ENCODE measurements around the gene PIK3C2G. TPM values are rescaled to one million over a fixed set of nuclear protein-coding genes. Genes with fewer than 3 reads are reported as not detected.

PIK3C2G gene
- total RNA-seq, 1 donor from 2014 or later = 26.0 TPM

GRCh38 chr12:18429366-18429765 is 168.0 kb downstream of the PIK3C2G start:
- H3K36me3 Mint-ChIP-seq (ENCODE audit: insufficient read depth) = peaks cover 5% of the 10 kb centered on the region
- no peak for DNase-seq (ENCODE audit: low spot score, unreplicated experiment)
- peaks cover 14% of the 10 kb centered on the region for H3K4me1 Mint-ChIP-seq (ENCODE audit: low read depth)
- no peaks in the 10 kb centered on the region for H3K9me3 Mint-ChIP-seq (ENCODE audit: low read depth)
- no peak overlapping the region for H3K27ac Mint-ChIP-seq
- TF ChIP-seq CTCF (IDR thresholded peaks at IDR 0.05; ENCODE audit: unreplicated experiment) = no peak
- no peaks in the 10 kb centered on the region for H3K27me3 Mint-ChIP-seq
- H3K4me3 Mint-ChIP-seq (ENCODE audit: low read depth) = no peak overlapping the region

DNA sequence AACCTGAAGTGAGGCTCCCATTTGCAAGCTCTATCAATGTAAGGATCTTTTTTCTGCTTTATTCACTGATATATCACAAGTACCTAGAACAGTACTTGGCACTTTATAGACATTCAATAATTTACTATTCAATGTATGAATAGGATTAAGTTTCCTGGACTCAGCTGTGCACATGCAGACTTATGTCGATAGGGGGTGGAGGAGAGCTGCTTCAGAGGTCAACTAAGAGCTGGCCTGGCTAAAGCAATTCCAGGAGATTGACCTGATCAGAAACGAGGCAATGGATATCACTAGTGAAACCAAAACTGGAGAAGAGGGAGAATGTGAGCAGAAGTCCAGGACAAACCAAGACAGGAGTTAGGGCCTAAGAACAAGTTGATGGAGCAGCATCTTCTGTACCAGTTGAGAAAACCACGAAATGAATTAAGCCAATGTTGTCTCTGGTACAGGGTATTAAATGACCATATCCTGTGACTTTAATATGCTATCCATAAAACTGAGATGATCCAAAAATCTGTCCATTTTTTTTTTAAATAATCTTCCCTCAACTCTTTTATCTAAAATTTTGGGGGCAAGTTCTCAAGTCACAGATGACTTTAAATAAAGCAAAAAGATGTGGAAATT is 169.2 kb downstream of the PIK3C2G start:
- no peaks in the 10 kb centered on the region for H3K27me3 Mint-ChIP-seq
- H3K9me3 Mint-ChIP-seq (ENCODE audit: low read depth) = no peaks in the 10 kb centered on the region
- no peak overlapping the region for H3K4me3 Mint-ChIP-seq (ENCODE audit: low read depth)
- peaks cover 14% of the 10 kb centered on the region for H3K4me1 Mint-ChIP-seq (ENCODE audit: low read depth)
- peak; percentile 98 for TF ChIP-seq CTCF (IDR thresholded peaks at IDR 0.05; ENCODE audit: unreplicated experiment)
- H3K27ac Mint-ChIP-seq = peak overlapping the region; percentile 12
- peaks cover 3% of the 10 kb centered on the region for H3K36me3 Mint-ChIP-seq (ENCODE audit: insufficient read depth)
- peak; percentile 60 for DNase-seq (ENCODE audit: low spot score, unreplicated experiment)

GRCh38 chr12:18431771-18432170 is 170.5 kb downstream of the PIK3C2G start:
- no peak for DNase-seq (ENCODE audit: low spot score, unreplicated experiment)
- no peaks in the 10 kb centered on the region for H3K27me3 Mint-ChIP-seq
- H3K36me3 Mint-ChIP-seq (ENCODE audit: insufficient read depth) = no peaks in the 10 kb centered on the region
- no peak overlapping the region for H3K27ac Mint-ChIP-seq
- TF ChIP-seq CTCF (IDR thresholded peaks at IDR 0.05; ENCODE audit: unreplicated experiment) = no peak
- H3K4me1 Mint-ChIP-seq (ENCODE audit: low read depth) = peaks cover 14% of the 10 kb centered on the region
- H3K9me3 Mint-ChIP-seq (ENCODE audit: low read depth) = no peaks in the 10 kb centered on the region
- no peak overlapping the region for H3K4me3 Mint-ChIP-seq (ENCODE audit: low read depth)

DNA sequence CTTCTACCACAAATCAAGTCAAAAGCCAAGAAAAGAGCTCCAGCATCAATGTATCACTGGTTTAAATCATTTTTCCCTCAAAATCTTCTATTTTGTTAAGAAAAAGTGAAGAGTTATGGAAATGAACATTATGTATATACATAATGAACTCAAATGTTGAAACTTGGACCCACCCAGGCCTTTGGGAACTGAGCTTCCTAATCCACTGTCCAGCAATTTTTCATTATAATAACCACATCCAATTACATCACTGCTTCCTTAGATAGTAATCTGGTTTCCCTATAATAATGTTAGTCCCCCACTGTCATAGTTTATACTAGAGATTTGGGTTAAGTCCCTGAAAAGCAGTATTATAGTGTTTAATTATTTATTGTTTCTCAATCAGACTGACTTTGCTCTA is 170.9 kb downstream of the PIK3C2G start:
- H3K4me1 Mint-ChIP-seq (ENCODE audit: low read depth) = peaks cover 15% of the 10 kb centered on the region
- no peaks in the 10 kb centered on the region for H3K36me3 Mint-ChIP-seq (ENCODE audit: insufficient read depth)
- TF ChIP-seq CTCF (IDR thresholded peaks at IDR 0.05; ENCODE audit: unreplicated experiment) = no peak
- H3K27me3 Mint-ChIP-seq = no peaks in the 10 kb centered on the region
- no peak for DNase-seq (ENCODE audit: low spot score, unreplicated experiment)
- H3K4me3 Mint-ChIP-seq (ENCODE audit: low read depth) = no peak overlapping the region
- H3K9me3 Mint-ChIP-seq (ENCODE audit: low read depth) = no peaks in the 10 kb centered on the region
- H3K27ac Mint-ChIP-seq = no peak overlapping the region

DNA sequence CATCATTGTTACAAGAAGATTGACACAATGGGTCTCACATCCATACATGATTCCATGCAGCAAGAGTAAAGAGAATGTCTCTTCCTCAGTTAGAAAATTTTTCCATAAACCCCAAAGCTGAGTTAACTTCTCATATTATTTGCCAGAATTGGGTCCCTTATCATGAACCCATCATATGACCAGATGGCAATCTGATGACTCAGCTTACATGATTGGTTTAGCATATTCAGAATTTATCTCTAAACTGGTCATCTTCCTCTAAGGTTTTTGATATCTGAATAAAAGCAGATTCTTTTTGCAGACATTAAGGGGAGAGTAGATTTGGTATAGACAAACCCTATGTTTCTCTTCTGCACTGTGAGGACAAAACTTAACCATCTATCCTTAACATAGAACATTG is 174.9 kb downstream of the PIK3C2G start:
- Mint-ChIP-seq H3K27me3 (no peaks in the 10 kb centered on the region), H3K27ac (no peak overlapping the region), H3K4me3 (ENCODE audit: low read depth) (no peak overlapping the region), H3K9me3 (ENCODE audit: low read depth) (no peaks in the 10 kb centered on the region), H3K36me3 (ENCODE audit: insufficient read depth) (no peaks in the 10 kb centered on the region), H3K4me1 (ENCODE audit: low read depth) (peaks cover 8% of the 10 kb centered on the region)
- no peak for DNase-seq (ENCODE audit: low spot score, unreplicated experiment)
- no peak for TF ChIP-seq CTCF (IDR thresholded peaks at IDR 0.05; ENCODE audit: unreplicated experiment)
